H9 (cell line): ENCODE measurements around the gene TNKS1BP1. TPM values are rescaled to one million over a fixed set of nuclear protein-coding genes. Genes with fewer than 3 reads are reported as not detected.

Experiments used
- DNase-seq: peaks from one replicate; pipeline ENCODE4 v3.0.0-alpha.2; 2017
- H2AFZ ChIP-seq: one replicate; pipeline ENCODE4 v1.6.1; 2013; ENCODE audit warnings: mild to moderate bottlenecking, low read length, control low read depth, moderate library complexity
- H2AK5ac ChIP-seq: 2 replicates; pipeline ENCODE4 v1.6.1; 2013; ENCODE audit warnings: low read length, control low read depth, mixed read lengths; ENCODE audit not compliant: insufficient read length
- H2BK120ac ChIP-seq: one replicate; pipeline ENCODE4 v1.6.1; 2013; ENCODE audit warnings: low read depth, mild to moderate bottlenecking, low read length, control low read depth, inconsistent platforms; ENCODE audit not compliant: poor library complexity, severe bottlenecking
- H2BK12ac ChIP-seq: 2 replicates; pipeline ENCODE4 v1.6.1; 2013; ENCODE audit warnings: low read length, control low read depth, mixed read lengths, low read depth; ENCODE audit not compliant: insufficient read length
- H2BK15ac ChIP-seq: 2 replicates; pipeline ENCODE4 v1.6.1; 2013; ENCODE audit warnings: low read depth, low read length, control low read depth
- H2BK20ac ChIP-seq: one replicate; pipeline ENCODE4 v1.6.1; 2013; ENCODE audit warnings: low read depth, mild to moderate bottlenecking, low read length, control low read depth, inconsistent platforms; ENCODE audit not compliant: poor library complexity, severe bottlenecking
- H2BK5ac ChIP-seq: 2 replicates; pipeline ENCODE4 v1.6.1; 2013; ENCODE audit warnings: low read length, control low read depth, mixed read lengths; ENCODE audit not compliant: insufficient read length
- H3K14ac ChIP-seq: 2 replicates; pipeline ENCODE4 v1.6.1; 2013; ENCODE audit warnings: low read length, control low read depth; ENCODE audit not compliant: insufficient read depth
- H3K18ac ChIP-seq: 2 replicates; pipeline ENCODE4 v1.6.1; 2013; ENCODE audit warnings: low read depth, mild to moderate bottlenecking, mixed read lengths, low read length, control low read depth; ENCODE audit not compliant: insufficient read length
- H3K23ac ChIP-seq: 2 replicates; pipeline ENCODE4 v1.6.1; 2013; ENCODE audit warnings: low read length, control low read depth, mixed read lengths, low read depth; ENCODE audit not compliant: insufficient read length
- H3K23me2 ChIP-seq: 2 replicates; pipeline ENCODE4 v1.6.1; 2013; ENCODE audit warnings: low read depth, mild to moderate bottlenecking, mixed read lengths, low read length, control low read depth; ENCODE audit not compliant: insufficient read length, poor library complexity, severe bottlenecking
- H3K27ac ChIP-seq: 2 replicates; pipeline ENCODE4 v1.5.1; 2013; ENCODE audit warnings: low read length, control low read depth, mixed read lengths, low read depth; ENCODE audit not compliant: insufficient read length
- H3K27me3 ChIP-seq: 2 replicates; pipeline ENCODE4 v1.6.1; 2013; ENCODE audit warnings: low read length, control low read depth, inconsistent platforms; ENCODE audit not compliant: insufficient read depth
- H3K4ac ChIP-seq: 2 replicates; pipeline ENCODE4 v1.6.1; 2013; ENCODE audit warnings: low read depth, mild to moderate bottlenecking, control low read depth, inconsistent platforms, low read length, moderate library complexity
- H3K4me1 ChIP-seq: 2 replicates; pipeline ENCODE4 v1.6.1; 2013; ENCODE audit warnings: low read length, control low read depth, inconsistent platforms; ENCODE audit not compliant: insufficient read depth
- H3K4me2 ChIP-seq: 2 replicates; pipeline ENCODE4 v1.6.1; 2013; ENCODE audit warnings: low read length, control low read depth, mixed read lengths; ENCODE audit not compliant: insufficient read length, insufficient read depth
- H3K56ac ChIP-seq: 2 replicates; pipeline ENCODE4 v1.6.1; 2013; ENCODE audit warnings: low read depth, mild to moderate bottlenecking, mixed read lengths, low read length, control low read depth; ENCODE audit not compliant: insufficient read length
- H3K79me1 ChIP-seq: 2 replicates; pipeline ENCODE4 v1.6.1; 2013; ENCODE audit warnings: low read depth, mild to moderate bottlenecking, moderate library complexity, low read length, control low read depth, inconsistent platforms; ENCODE audit not compliant: insufficient read depth, poor library complexity, severe bottlenecking
- H3K79me2 ChIP-seq: 2 replicates; pipeline ENCODE4 v1.6.1; 2013; ENCODE audit warnings: low read length, control low read depth, inconsistent platforms; ENCODE audit not compliant: insufficient read depth
- H3K9ac ChIP-seq: 2 replicates; pipeline ENCODE4 v1.6.1; 2013; ENCODE audit warnings: low read length, control low read depth, mixed read lengths; ENCODE audit not compliant: insufficient read length; ENCODE audit errors: extremely low read depth
- H3K9me3 ChIP-seq: one replicate; pipeline ENCODE4 v1.6.1; 2013; ENCODE audit warnings: low read depth, low read length, inconsistent platforms; ENCODE audit not compliant: control insufficient read depth
- H3T11ph ChIP-seq: one replicate; pipeline ENCODE4 v1.6.1; 2013; ENCODE audit warnings: mild to moderate bottlenecking, low read length, control low read depth, inconsistent platforms
- H4K20me1 ChIP-seq: one replicate; pipeline ENCODE4 v1.6.1; 2013; ENCODE audit not compliant: control insufficient read depth, insufficient read length, insufficient read depth
- H4K5ac ChIP-seq: 2 replicates; pipeline ENCODE4 v1.6.1; 2013; ENCODE audit warnings: low read depth, mild to moderate bottlenecking, mixed read lengths, low read length, control low read depth; ENCODE audit not compliant: insufficient read length
- H4K8ac ChIP-seq: replicated peaks from 2 replicates; pipeline ENCODE4 v1.6.1; 2013; ENCODE audit warnings: low read length, control low read depth, mixed read lengths, low read depth; ENCODE audit not compliant: insufficient read length
- H4K91ac ChIP-seq: 2 replicates; pipeline ENCODE4 v1.6.1; 2013; ENCODE audit warnings: low read depth, mild to moderate bottlenecking, moderate library complexity, mixed read lengths, low read length, control low read depth; ENCODE audit not compliant: insufficient read length
- H3K27ac Mint-ChIP-seq, 3 experiments: 2 replicates in 2 of 3; 3 replicates in 1 of 3; pipeline ENCODE4 v1.8.0; 2020 to 2021; ENCODE audit warnings: mixed read lengths in 3 of 3, mild to moderate bottlenecking in 1 of 3, moderate library complexity in 1 of 3
- H3K27me3 Mint-ChIP-seq: 2 replicates; pipeline ENCODE4 v1.8.0; 2021; ENCODE audit warnings: low read depth, mild to moderate bottlenecking, moderate library complexity, mixed read lengths
- H3K36me3 Mint-ChIP-seq, 3 experiments: 2 replicates in 2 of 3; 3 replicates in 1 of 3; pipeline ENCODE4 v1.8.0; 2020 to 2021; ENCODE audit warnings: low read depth in 3 of 3, mixed read lengths in 3 of 3; ENCODE audit not compliant: insufficient read depth in 1 of 3
- H3K4me1 Mint-ChIP-seq, 2 experiments: 2 replicates each; pipeline ENCODE4 v1.8.0; 2020; ENCODE audit warnings: mixed read lengths in 2 of 2
- H3K4me3 Mint-ChIP-seq, 2 experiments: 2 replicates in 1 of 2; 3 replicates in 1 of 2; pipeline ENCODE4 v1.8.0; 2020 to 2021; ENCODE audit warnings: mild to moderate bottlenecking in 2 of 2, mixed read lengths in 2 of 2, moderate library complexity in 1 of 2
- H3K9me3 Mint-ChIP-seq, 2 experiments: 2 replicates in 1 of 2; 3 replicates in 1 of 2; pipeline ENCODE4 v1.8.0; 2020; ENCODE audit warnings: mild to moderate bottlenecking in 2 of 2, mixed read lengths in 2 of 2, moderate library complexity in 1 of 2
- CTCF ChIP-seq: fragments of 200-600 bp; sonication (generic); conservative IDR thresholded peaks from 3 replicates; pipeline ENCODE4 v1.8.0; 2021; ENCODE audit warnings: antibody characterized with exemption, mild to moderate bottlenecking
- WGBS: extraction: QIAGEN DNeasy Blood & Tissue Kit; methylation state at CpG from one replicate; pipeline ENCODE4 v1.1.7; 2013; ENCODE audit warnings: missing lambda C conversion rate, low lambda C conversion rate, mixed read lengths; ENCODE audit not compliant: insufficient read length; ENCODE audit errors: extremely low coverage; 5-methylcytosine and 5-hydroxymethylcytosine counted together
- total RNA-seq: library from RNA; stranded (reverse); gene quantifications from 2 replicates; pipeline ENCODE4 v1.2.1, GENCODE V29; 2021

The TNKS1BP1 gene
- total RNA-seq, 1 experiment from 2014 or later = 130 TPM

DNA sequence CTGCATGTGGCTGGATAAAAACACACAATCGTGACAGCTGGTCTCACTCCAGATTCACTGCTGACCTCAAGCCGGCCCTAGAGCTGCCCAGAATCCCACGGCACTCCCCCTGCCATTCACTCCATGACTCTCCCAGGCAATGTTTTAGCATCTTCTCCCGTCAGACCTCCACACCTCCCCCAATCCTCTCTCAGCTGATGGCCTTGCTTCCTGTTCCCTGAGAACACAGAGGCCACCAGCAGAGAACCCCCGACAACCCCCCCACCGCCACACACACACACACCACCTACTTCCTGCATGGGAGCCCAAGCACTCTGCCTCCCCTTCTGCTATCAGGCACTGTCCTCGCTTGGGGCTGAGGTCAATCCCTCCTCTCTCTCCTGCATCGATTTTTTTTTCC lies 9.3 kb downstream of the TNKS1BP1 start:
- Histone ChIP-seq H3K4me2 (no peak overlapping the region), H4K20me1 (no peaks in the 10 kb centered on the region)

More for the DNA sequence above, 9.3 kb downstream of the TNKS1BP1 start:
- no peak overlapping the region for H3K23ac ChIP-seq
- no peak overlapping the region for H2BK20ac ChIP-seq
- no peak overlapping the region for H3K9ac ChIP-seq
- no peak overlapping the region for H3K14ac ChIP-seq
- H3K4me1 Mint-ChIP-seq = peaks cover 20 to 21% of the 10 kb centered on the region in 2 experiments
- no peak overlapping the region for H4K5ac ChIP-seq
- H3K4me1 ChIP-seq = peaks cover 21% of the 10 kb centered on the region
- H2AFZ ChIP-seq = no peak overlapping the region
- H2AK5ac ChIP-seq = no peak overlapping the region
- no peak overlapping the region for H4K91ac ChIP-seq
- H3K27me3 Mint-ChIP-seq = no peaks in the 10 kb centered on the region
- H3K79me1 ChIP-seq = peaks cover 2% of the 10 kb centered on the region
- TF ChIP-seq CTCF = no peak
- H3K4ac ChIP-seq = no peak overlapping the region
- WGBS = no CpG with 5 or more reads among the region's 8 CpGs
- peaks cover 20 to 25% (median 20%) of the 10 kb centered on the region in 3 experiments for H3K36me3 Mint-ChIP-seq
- H3K4me3 Mint-ChIP-seq = no peak overlapping the region
- no peak overlapping the region for H3K27ac ChIP-seq
- H2BK15ac ChIP-seq = no peak overlapping the region
- no peaks in the 10 kb centered on the region for H3K9me3 Mint-ChIP-seq
- no peak overlapping the region for H3K18ac ChIP-seq
- no peak overlapping the region for H4K8ac ChIP-seq
- peaks cover 6% of the 10 kb centered on the region for H3K23me2 ChIP-seq
- H3T11ph ChIP-seq = no peak overlapping the region
- H2BK5ac ChIP-seq = no peak overlapping the region
- no peak overlapping the region for H2BK120ac ChIP-seq
- no peaks in the 10 kb centered on the region for H3K9me3 ChIP-seq
- H3K79me2 ChIP-seq = peaks cover 2% of the 10 kb centered on the region; the same call in 1 of the 2 replicates
- H3K56ac ChIP-seq = no peak overlapping the region
- peak; percentile 83 for DNase-seq
- no peaks in the 10 kb centered on the region for H3K27me3 ChIP-seq
- no peak overlapping the region for H3K27ac Mint-ChIP-seq
- no peak overlapping the region for H2BK12ac ChIP-seq
